Right atrium auricular region (tissue), 2 donors: Measurements from ENCODE around the gene RPTOR. TPM values are rescaled to one million over a fixed set of nuclear protein-coding genes. Genes with fewer than 3 reads are reported as not detected.

Source experiments
- DNase-seq: peaks from one replicate; pipeline ENCODE4 v3.0.0-alpha.2; 2019; ENCODE audit warnings: low spot score
- H3K27ac ChIP-seq, 2 donors: fragments of 200-600 bp; sonication (generic); 1 replicate in 1 of 2; 2 replicates in 1 of 2; pipeline ENCODE4 v1.5.1; 2016 to 2019
- H3K27me3 ChIP-seq, 2 donors: fragments of 200-600 bp; sonication (generic); one replicate each; pipeline versions ENCODE4 v1.5.1 to v1.6.0; 2017 to 2019
- H3K36me3 ChIP-seq: fragments of 200-600 bp; sonication (generic); one replicate; pipeline ENCODE4 v1.5.1; 2016
- H3K4me1 ChIP-seq, 2 donors: fragments of 200-600 bp; sonication (generic); one replicate each; pipeline versions ENCODE4 v1.5.1 to v1.6.0; 2017 to 2019
- H3K4me3 ChIP-seq, 2 donors: fragments of 200-600 bp; sonication (generic); 1 replicate in 1 of 2; 2 replicates in 1 of 2; pipeline ENCODE4 v1.5.1; 2017 to 2019; ENCODE audit warnings: mild to moderate bottlenecking in 1 of 2, moderate library complexity in 1 of 2
- H3K9me3 ChIP-seq, 2 donors: fragments of 200-600 bp; sonication (generic); one replicate each; pipeline ENCODE4 v1.5.1; 2019
- CTCF ChIP-seq, 2 donors: fragments of 200-600 bp; sonication (generic); IDR thresholded peaks; one replicate each; pipeline ENCODE4 v1.5.1; 2019; ENCODE audit warnings: antibody characterized with exemption in 2 of 2
- total RNA-seq, 2 donors: library from RNA; depleted of rRNA; stranded (reverse); fragments of >200 nt; gene quantifications; one replicate each; pipeline ENCODE4 v1.1.0, GENCODE V29; 2016

Gene RPTOR
- total RNA-seq, 2 donors from 2014 or later: 19.9 to 22.6 TPM

GRCh38 chr17:80861892-80862291, 317.3 kb downstream of the RPTOR start:
- peak in 1 of 2 donors; percentile 31 for TF ChIP-seq CTCF (IDR thresholded peaks at IDR 0.05)
- H3K27ac ChIP-seq: no peak overlapping the region
- DNase-seq: no peak
- peaks cover 0 to 14% of the 10 kb centered on the region in 2 donors for H3K4me1 ChIP-seq
- no peaks in the 10 kb centered on the region for H3K9me3 ChIP-seq
- H3K4me3 ChIP-seq: no peak overlapping the region
- H3K36me3 ChIP-seq: no peaks in the 10 kb centered on the region
- no peaks in the 10 kb centered on the region for H3K27me3 ChIP-seq

- H3K4me1 ChIP-seq: peaks cover 0 to 14% of the 10 kb centered on the region in 2 donors
- H3K27ac ChIP-seq: no peak overlapping the region
- no peaks in the 10 kb centered on the region for H3K27me3 ChIP-seq
- H3K4me3 ChIP-seq: no peak overlapping the region
- no peak for TF ChIP-seq CTCF (IDR thresholded peaks at IDR 0.05)
- H3K9me3 ChIP-seq: no peaks in the 10 kb centered on the region
- no peaks in the 10 kb centered on the region for H3K36me3 ChIP-seq
- no peak for DNase-seq
Observed at GRCh38 chr17:80862481-80862961, 317.9 kb downstream of the RPTOR start.

- no peaks in the 10 kb centered on the region for H3K9me3 ChIP-seq
- H3K36me3 ChIP-seq: no peaks in the 10 kb centered on the region
- no peak for DNase-seq
- H3K4me3 ChIP-seq: no peak overlapping the region
- peaks cover 0 to 14% of the 10 kb centered on the region in 2 donors for H3K4me1 ChIP-seq
- no peaks in the 10 kb centered on the region for H3K27me3 ChIP-seq
- no peak overlapping the region for H3K27ac ChIP-seq
- TF ChIP-seq CTCF (IDR thresholded peaks at IDR 0.05): no peak
Observed at GRCh38 chr17:80862978-80863377, 318.3 kb downstream of the RPTOR start.

GRCh38 chr17:80863626-80864025, 319.0 kb downstream of the RPTOR start:
- no peak for TF ChIP-seq CTCF (IDR thresholded peaks at IDR 0.05)
- no peaks in the 10 kb centered on the region for H3K27me3 ChIP-seq

GRCh38 chr17:80864751-80865150, 320.1 kb downstream of the RPTOR start:
- H3K9me3 ChIP-seq: no peaks in the 10 kb centered on the region
- no peak for DNase-seq
- TF ChIP-seq CTCF (IDR thresholded peaks at IDR 0.05): no peak
- H3K27ac ChIP-seq: no peak overlapping the region
- no peaks in the 10 kb centered on the region for H3K36me3 ChIP-seq
- no peaks in the 10 kb centered on the region for H3K27me3 ChIP-seq
- H3K4me1 ChIP-seq: peaks cover 0 to 1% of the 10 kb centered on the region in 2 donors
- H3K4me3 ChIP-seq: no peak overlapping the region

More at GRCh38 chr17:80863626-80864025, 319.0 kb downstream of the RPTOR start:
- no peaks in the 10 kb centered on the region for H3K9me3 ChIP-seq
- no peak for DNase-seq
- H3K36me3 ChIP-seq: no peaks in the 10 kb centered on the region
- H3K27ac ChIP-seq: no peak overlapping the region
- H3K4me1 ChIP-seq: peaks cover 0 to 12% of the 10 kb centered on the region in 2 donors
- H3K4me3 ChIP-seq: no peak overlapping the region
